Dermis microvascular lymphatic vessel endothelial cell (primary cell): ENCODE results near the gene PUS1. TPM values are rescaled to one million over a fixed set of nuclear protein-coding genes. Genes with fewer than 3 reads are reported as not detected.

Source experiments
- DNase-seq, 2 donors: peaks; one replicate each; pipeline versions ENCODE4 v3.0.0 to v3.0.0-alpha.2; 2010; ENCODE audit warnings: low read depth in 2 of 2
- total RNA-seq: library from RNA; depleted of rRNA; stranded (reverse); fragments of >200 nt; gene quantifications from 2 replicates; pipeline ENCODE4 v1.2.1, GENCODE V29; 2014

The PUS1 gene
- total RNA-seq, 1 donor from 2014 or later: 7.6 TPM

DNA sequence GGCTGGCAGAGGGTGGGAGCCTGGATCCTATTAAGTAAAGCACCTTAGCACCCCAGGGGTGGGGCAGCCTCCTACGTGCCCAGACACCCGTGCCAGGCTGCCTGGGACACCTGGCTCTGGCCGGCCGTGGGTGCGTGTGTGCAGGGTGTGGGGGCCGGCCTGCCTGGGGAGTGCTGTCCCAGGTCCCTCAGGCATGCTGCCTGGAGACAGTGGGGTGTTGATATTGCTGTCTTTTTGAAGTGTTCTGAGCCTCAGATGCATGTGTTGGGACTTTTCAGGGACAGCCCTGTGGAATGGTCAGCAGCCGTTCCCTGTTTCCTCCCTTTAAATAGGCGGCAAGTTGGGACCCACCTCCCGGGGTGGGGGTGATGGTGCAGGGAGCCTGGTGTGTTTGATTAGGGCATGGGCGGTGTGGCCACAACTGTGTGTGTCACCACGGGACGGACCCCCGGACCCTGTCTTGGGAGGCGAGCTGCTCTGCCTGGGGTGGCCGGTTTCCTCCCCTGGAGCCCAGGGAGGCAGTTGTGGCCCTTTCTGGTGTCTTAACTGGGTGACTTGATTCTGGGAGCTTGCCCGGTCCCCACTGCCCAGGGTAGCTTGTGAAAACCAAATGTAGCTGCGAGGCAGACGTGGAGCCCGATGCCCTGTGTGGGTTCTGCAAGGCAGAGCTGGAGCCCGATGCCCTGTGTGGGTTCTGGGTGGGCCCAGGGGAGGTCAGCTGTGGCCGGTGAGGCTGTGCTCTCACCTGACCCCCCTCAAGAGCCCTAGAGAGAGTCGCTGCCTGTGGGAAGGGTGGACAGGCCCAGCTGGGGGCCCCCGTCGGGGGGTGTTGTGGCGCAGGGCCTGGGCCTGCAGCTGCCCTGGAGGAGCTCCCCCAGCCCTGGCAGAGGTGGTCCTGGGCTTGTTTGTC is 26.5 kb upstream of the PUS1 start:
- DNase-seq: no peak

GRCh38 chr12:131903270-131904255 is 25.5 kb upstream of the PUS1 start:
- no peak for DNase-seq

GRCh38 chr12:131904346-131904745 is 24.7 kb upstream of the PUS1 start:
- no peak for DNase-seq

- DNase-seq: no peak
These were observed 23.9 kb upstream of the PUS1 start for GRCh38 chr12:131905081-131905629.

GRCh38 chr12:131905630-131906091 is 23.4 kb upstream of the PUS1 start:
- DNase-seq: no peak

GRCh38 chr12:131907379-131908091 is 21.5 kb upstream of the PUS1 start:
- no peak for DNase-seq

DNA sequence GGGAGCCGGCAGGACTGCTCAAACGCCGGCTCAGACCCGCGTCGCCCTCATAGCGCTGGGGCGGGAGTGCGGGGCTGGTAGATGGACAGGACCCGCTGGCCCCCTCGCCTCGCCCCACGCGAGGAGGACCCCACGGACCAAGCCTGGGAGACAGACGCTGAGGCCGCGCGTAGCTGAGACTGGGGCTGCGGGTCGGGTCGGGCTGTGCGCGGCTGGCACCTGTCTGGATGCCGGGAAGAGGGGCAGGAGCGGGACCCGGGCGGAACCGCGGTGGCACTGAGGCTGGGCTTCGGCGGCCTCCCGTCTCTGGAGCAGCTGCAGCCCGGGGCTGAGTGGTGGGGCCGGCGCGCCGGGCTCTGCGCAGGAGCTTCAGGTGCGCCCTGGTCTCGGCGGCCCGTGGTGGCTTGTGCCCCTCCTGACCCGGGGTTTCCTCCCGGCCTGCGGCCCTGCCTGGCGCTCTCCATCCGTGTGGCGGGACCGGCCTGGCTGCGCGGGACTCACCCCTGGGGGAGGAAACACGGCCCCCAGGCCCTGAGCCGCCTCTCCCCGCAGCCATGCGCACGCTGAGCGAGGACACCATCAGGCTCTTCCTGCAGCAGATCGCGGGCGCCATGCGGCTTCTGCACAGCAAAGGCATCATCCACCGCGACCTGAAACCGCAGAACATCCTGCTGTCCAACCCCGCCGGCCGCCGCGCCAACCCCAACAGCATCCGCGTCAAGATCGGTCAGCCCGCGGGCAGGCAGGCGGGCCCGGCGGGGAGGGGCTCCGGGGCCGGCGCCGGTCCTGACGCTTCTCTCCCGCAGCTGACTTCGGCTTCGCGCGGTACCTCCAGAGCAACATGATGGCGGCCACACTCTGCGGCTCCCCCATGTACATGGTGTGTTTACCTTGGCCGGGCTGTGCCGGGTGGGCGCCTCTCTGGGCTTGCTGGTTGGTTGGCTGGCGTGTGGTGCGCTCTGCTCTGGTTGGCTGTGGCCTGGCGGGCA is 20.7 kb upstream of the PUS1 start:
- no peak for DNase-seq

- DNase-seq: no peak
These were observed 19.9 kb upstream of the PUS1 start for GRCh38 chr12:131909081-131909751.

DNA sequence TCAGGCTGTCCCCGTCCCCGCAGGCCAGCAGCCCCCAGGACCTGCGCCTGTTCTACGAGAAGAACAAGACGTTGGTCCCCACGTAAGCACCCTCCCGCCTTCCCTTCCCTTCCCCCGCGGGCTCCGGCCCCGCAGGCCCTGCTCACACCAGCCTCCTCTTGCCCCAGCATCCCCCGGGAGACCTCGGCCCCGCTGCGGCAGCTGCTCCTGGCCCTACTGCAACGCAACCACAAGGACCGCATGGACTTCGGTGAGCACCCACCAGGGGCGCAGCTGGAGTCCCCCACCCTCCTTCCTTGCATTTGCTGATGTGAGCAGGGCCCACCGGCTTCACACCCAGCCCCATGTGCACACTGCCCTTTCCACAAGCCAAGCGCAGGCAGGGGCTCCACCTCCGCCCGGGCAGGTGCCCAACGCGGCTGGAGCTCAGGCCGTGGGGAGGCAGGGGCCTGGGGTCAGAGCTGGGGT is 19.3 kb upstream of the PUS1 start:
- no peak for DNase-seq

GRCh38 chr12:131910302-131911027 is 18.6 kb upstream of the PUS1 start:
- DNase-seq: no peak

- DNase-seq: no peak
These were observed 17.9 kb upstream of the PUS1 start for GRCh38 chr12:131911028-131911650.

GRCh38 chr12:131911851-131912477 is 17.1 kb upstream of the PUS1 start:
- no peak for DNase-seq

DNA sequence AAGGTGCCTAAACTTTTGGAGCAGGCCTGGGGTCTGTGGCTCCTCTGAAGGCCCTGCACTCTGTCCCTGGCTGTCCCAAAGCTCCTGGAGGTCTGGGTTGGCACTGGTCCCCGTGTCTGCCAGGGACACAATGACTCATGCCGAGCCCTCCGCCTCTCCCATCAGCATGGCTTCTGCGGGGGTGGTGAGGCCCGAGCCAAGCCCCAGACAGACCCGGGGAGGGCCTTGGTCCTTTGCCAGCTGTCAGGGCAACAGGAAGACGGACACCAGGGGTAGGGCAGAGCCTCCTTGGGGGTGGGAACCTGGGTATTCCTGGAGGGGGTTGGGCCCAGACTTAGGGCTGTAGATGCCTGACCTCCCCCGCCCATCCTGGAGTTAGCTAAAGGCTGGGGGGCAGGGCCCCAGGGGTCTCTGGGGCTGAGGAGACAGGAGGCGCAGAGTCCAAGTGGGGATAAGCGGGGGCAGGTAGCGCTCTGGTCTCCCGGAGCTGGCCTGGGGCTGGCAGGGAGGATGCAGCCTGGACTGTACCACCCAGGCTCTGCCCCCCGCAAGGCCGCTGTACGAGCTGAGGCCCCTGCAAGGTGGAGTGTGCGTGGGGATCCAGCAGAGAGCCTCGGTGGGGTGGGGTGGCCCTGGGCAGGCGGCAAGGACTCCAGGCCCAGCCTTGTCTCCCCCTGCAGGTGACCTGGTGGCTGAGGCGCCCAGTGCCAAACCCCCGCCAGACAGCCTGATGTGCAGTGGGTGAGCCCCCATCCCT is 16.4 kb upstream of the PUS1 start:
- peak; percentile 72 to 91 for DNase-seq

DNA sequence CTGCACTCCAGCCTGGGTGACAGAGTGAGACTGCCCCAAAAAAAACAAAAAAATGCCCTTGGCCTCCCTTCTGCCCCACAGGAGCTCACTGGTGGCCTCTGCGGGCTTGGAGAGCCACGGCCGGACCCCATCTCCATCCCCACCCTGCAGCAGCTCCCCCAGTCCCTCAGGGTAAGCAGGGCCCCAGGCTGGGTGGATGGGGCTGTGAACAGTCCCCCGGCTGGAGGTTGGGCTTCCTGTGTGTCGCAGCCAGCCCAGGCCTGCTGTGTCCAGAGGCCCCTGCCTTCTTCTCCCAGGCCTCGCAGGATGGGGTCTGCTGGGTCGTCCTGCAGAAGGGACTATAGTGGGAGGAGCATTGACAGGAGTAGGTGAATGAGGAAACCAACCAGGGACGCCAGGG is 15.4 kb upstream of the PUS1 start:
- DNase-seq: no peak

DNA sequence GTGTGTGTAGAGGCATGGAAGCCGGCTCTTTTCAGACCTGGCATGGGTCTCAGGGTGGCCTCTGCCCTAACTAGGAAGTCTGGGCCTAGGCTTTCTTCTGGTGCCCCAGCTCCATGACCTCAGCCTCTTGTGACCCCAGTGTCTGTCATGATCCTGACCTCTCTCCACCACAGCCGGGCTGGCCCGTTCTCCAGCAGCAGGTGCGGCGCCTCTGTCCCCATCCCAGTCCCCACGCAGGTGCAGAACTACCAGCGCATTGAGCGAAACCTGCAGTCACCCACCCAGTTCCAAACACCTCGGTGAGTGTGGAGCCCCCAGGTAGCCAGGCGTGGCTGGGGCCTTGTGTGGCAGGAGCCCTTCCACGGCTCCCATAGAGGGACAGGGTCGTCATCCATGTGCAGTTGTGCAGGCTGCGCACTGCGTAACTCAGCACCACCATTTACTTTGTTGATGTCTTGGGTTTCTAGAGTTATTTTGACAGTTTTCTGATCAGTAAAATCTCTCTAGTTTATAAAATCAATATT is 14.8 kb upstream of the PUS1 start:
- no peak for DNase-seq

GRCh38 chr12:131915000-131915689 is 13.9 kb upstream of the PUS1 start:
- DNase-seq: no peak
